ENCODE data around the gene BCAS3. TPM values are rescaled to one million over a fixed set of nuclear protein-coding genes. Genes with fewer than 3 reads are reported as not detected.

The BCAS3 gene
- total RNA-seq, 3 donors from 2014 or later, result 21.6 to 33.4 (median 32.1) TPM

DNA sequence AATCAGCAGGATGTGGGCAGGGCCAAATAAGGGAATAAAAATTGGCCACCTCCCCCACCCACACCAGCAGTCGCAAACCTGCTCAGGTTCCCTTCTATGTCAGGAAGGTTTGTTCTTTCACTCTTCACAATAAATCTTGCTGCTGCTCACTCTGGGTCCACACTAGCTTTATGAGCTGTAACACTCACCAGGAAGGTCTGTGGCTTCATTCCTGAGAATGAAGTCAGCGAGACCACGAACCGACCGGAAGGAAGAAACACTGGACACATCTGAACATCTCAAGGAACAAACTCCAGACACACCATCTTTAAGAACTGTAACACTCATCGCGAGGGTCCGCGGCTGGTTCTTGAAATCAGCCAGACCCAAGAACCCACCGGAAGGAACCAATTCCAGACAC is 606.5 kb downstream of the BCAS3 start:
- no peaks in the 10 kb centered on the region for H3K4me1 ChIP-seq (ENCODE audit: low read depth)
- DNase-seq (no peak), ATAC-seq (no peak)
- TF ChIP-seq, protein P1, sequence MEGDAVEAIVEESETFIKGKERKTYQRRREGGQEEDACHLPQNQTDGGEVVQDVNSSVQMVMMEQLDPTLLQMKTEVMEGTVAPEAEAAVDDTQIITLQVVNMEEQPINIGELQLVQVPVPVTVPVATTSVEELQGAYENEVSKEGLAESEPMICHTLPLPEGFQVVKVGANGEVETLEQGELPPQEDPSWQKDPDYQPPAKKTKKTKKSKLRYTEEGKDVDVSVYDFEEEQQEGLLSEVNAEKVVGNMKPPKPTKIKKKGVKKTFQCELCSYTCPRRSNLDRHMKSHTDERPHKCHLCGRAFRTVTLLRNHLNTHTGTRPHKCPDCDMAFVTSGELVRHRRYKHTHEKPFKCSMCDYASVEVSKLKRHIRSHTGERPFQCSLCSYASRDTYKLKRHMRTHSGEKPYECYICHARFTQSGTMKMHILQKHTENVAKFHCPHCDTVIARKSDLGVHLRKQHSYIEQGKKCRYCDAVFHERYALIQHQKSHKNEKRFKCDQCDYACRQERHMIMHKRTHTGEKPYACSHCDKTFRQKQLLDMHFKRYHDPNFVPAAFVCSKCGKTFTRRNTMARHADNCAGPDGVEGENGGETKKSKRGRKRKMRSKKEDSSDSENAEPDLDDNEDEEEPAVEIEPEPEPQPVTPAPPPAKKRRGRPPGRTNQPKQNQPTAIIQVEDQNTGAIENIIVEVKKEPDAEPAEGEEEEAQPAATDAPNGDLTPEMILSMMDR (IDR thresholded peaks at IDR 0.05), result no peak
- H3K9me3 ChIP-seq, result no peaks in the 10 kb centered on the region
- intact Hi-C loops (cut with DNase I, micrococcal nuclease), result no loop called here
- H3K36me3 ChIP-seq (ENCODE audit: low read depth), result no peaks in the 10 kb centered on the region
- no peak overlapping the region for H3K4me3 ChIP-seq

DNA sequence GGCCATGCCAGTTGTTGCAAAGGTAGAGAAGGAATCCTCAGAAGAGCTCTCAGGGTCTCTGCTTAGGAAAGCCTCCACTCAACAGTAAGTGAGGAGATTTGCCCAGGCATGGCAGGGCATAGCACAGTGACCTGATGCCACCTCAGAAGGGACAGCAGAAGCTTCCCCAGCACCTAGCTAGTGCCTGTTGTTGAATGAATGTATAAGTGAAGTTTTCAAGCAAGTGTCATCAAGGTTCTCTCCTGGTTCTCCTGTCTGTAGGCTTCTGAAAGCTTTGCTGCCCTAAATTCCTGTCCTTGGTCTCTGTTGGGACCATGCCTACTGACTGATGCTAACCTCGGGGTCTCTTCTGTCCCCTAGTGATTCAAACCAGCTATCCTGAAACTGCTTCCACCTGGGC is 607.1 kb downstream of the BCAS3 start:
- no peaks in the 10 kb centered on the region for H3K9me3 ChIP-seq
- TF ChIP-seq, protein P1 (IDR thresholded peaks at IDR 0.05), result no peak
- H3K4me1 ChIP-seq (ENCODE audit: low read depth), result no peaks in the 10 kb centered on the region
- DNase-seq (no peak), ATAC-seq (no peak)
- intact Hi-C loops (cut with DNase I, micrococcal nuclease), result no loop called here
- H3K4me3 ChIP-seq, result no peak overlapping the region
- H3K36me3 ChIP-seq (ENCODE audit: low read depth), result no peaks in the 10 kb centered on the region

DNA sequence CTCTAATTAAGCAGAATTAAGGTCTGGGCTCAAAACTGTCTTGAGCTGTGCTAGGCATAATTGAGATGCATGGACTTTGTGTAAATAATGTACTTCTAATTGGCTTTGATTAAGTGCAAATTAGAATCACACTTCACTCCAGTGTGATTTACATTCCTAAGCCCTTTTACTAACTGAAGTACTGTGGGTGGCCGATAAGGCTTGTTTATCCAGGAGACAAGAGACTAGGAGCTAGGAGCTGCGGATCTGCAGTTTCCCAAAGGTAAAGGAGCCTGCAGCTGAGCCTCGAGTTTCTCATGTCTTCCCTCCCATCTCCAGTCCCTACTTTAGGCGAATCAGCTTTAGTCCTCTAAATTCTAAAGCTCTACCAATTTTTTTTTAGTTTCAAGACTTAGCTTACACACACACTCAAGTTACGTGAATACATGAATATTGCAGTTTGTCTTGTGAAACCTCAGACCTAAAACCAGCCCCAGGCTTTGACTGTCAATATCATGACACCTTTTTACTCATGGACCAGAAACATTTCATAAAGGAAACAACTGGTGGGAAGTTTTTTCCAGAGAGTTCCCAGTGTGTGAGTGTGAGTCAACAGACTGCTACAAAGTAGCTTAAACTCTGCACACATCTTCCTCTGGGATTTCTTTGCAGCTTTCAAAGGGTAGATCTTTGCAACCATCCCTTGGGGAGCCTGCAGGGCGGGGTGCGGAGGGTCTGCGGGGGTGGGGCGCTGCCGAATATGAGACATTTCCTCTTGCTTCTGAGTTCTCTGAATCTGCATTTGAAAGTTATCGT is 608.1 kb downstream of the BCAS3 start:
- TF ChIP-seq, protein P1 (IDR thresholded peaks at IDR 0.05), result no peak
- Histone ChIP-seq H3K9me3 (no peaks in the 10 kb centered on the region), H3K36me3 (ENCODE audit: low read depth) (no peaks in the 10 kb centered on the region), H3K4me3 (no peak overlapping the region), H3K4me1 (ENCODE audit: low read depth) (no peaks in the 10 kb centered on the region)
- ATAC-seq, result no peak
- no peak for DNase-seq
- intact Hi-C loops (cut with DNase I, micrococcal nuclease), result no loop called here

DNA sequence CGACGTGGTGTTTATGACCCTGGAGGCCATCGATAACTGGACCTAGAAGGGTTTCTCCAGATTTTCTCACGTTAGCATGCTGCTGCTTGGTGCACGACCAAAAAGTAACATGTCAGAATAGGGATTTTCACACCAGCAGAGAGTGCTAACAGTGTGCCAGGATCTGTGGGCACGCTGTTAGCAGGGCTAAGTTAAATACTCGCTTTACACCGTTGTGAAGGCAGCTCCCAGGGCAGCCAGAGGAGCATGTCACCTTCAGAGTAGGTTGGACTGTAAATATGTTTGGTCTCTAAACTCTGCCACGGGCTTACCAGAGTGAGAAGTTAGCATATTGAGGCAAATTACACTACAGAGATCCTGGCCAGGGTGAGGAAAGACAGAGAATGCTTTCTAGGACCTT is 608.8 kb downstream of the BCAS3 start:
- TF ChIP-seq, protein P1 (IDR thresholded peaks at IDR 0.05), result no peak
- Histone ChIP-seq H3K4me1 (ENCODE audit: low read depth) (no peaks in the 10 kb centered on the region), H3K4me3 (no peak overlapping the region), H3K9me3 (no peaks in the 10 kb centered on the region), H3K36me3 (ENCODE audit: low read depth) (no peaks in the 10 kb centered on the region)
- intact Hi-C loops (cut with DNase I, micrococcal nuclease), result no loop called here
- ATAC-seq (no peak), DNase-seq (no peak)

DNA sequence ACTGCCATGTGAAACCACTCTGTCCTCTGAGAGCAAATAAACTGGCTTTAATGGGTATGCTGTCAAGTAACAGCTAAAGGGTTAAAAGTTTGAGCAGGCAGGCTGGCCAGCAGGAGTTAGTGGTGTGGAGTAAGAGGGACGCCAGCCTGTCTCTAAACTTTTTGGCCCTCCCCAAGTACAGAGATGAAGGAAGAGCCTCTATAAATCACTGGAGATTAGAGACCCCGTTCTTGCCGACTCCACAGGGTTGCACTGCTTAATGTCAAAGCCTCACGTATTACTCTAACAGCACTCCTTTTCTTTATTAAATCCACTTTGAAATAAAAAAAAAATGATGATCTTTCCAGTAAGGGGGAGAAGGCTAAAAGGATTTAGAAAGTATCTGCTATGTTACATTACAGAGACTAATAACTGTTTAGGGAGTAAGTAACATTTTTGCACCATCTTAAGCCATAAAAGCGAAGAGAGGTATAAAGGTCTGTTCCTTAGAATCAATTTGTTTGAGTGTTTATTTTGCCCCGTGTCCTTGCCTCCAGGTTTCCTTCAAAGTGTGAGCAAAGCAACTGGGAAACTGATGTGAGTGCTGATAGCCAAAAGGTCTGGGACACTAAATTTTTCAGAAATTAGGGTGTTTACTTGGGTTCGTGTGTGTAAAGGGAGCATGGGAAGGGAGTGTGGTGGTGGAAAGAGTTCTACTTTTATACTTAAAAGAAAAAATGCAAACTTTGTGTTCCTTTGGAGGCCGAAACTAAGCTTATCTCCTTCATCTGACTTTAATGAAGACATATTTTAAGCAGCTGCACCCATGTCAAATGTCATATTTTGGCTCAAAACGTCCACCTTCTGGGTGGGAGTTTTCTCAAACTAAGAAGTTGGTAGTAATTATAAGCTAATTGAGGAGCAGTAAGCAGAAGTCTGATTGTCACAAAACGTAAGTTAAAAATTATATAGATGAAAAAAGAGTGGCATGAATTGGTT is 612.0 kb downstream of the BCAS3 start:
- no peaks in the 10 kb centered on the region for H3K9me3 ChIP-seq
- no peak overlapping the region for H3K4me3 ChIP-seq
- TF ChIP-seq, protein P1 (IDR thresholded peaks at IDR 0.05), result no peak
- ATAC-seq (no peak), DNase-seq (no peak)
- H3K4me1 ChIP-seq (ENCODE audit: low read depth), result no peaks in the 10 kb centered on the region
- no peaks in the 10 kb centered on the region for H3K36me3 ChIP-seq (ENCODE audit: low read depth)
- intact Hi-C loops (cut with DNase I, micrococcal nuclease), result no loop called here

Data from mucosa of descending colon (tissue), 3 donors.